ENCODE data around the gene TMEM147.

DNA sequence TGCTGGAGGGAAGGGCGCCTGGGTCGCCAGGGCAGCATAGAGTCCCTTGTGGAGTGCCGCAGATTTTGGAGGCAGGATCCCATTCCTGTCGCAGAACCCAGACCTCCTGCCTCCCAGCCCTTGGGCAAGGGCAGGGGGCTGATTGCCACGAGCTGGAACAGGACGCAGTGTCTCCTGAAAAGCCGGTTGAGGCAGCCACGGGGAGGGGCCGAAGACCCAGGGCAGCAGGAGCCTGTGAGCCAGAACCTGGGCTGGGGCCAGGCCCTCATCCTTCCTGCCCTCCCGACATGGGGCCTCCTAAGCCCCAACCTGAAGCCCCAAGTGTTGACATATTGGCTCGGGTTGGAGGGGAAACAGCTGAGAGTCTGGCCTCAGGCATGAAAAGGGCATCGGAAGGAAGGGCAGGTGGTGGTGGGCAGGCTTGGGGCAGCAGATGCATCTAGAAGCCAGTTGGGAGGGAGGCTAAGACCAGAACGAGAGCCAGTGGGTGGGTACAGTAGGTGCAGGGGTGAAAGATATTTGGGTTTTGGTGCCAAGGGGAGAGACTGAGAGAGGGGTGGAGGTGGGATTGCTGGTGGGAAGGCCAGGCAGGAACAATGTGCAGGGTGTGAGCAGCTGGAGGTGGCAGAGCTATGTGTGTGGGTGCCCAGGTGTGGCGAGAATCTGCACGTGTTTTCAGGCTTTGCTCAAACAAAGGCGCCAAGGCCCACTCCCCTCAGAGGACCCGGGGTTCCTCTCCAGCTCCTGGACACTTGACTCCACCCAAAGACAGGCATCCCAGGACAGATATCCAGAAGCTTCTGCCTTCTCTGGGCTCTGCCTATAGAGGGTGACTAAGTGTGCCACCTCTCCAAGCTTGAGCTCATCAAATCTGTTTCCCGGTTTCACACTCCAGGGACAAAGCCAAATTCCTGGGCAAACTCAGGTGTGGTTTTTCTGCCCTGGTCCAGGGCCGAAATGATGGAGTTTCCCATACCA lies 15.9 kb upstream of the TMEM147 start:
- TF ChIP-seq, protein P1, sequence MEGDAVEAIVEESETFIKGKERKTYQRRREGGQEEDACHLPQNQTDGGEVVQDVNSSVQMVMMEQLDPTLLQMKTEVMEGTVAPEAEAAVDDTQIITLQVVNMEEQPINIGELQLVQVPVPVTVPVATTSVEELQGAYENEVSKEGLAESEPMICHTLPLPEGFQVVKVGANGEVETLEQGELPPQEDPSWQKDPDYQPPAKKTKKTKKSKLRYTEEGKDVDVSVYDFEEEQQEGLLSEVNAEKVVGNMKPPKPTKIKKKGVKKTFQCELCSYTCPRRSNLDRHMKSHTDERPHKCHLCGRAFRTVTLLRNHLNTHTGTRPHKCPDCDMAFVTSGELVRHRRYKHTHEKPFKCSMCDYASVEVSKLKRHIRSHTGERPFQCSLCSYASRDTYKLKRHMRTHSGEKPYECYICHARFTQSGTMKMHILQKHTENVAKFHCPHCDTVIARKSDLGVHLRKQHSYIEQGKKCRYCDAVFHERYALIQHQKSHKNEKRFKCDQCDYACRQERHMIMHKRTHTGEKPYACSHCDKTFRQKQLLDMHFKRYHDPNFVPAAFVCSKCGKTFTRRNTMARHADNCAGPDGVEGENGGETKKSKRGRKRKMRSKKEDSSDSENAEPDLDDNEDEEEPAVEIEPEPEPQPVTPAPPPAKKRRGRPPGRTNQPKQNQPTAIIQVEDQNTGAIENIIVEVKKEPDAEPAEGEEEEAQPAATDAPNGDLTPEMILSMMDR (IDR thresholded peaks at IDR 0.05; ENCODE audit: low read depth, low read length), result no peak
- TF ChIP-seq, protein P2, sequence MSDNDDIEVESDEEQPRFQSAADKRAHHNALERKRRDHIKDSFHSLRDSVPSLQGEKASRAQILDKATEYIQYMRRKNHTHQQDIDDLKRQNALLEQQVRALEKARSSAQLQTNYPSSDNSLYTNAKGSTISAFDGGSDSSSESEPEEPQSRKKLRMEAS (IDR thresholded peaks at IDR 0.05; ENCODE audit: low read depth, low read length), result no peak
- TF ChIP-seq POLR2A (IDR thresholded peaks at IDR 0.05; ENCODE audit: extremely low read depth, insufficient read length), result no peak
